Measurements from ENCODE around the gene C4orf50. TPM values are rescaled to one million over a fixed set of nuclear protein-coding genes. Genes with fewer than 3 reads are reported as not detected.

C4orf50 gene
- polyA plus RNA-seq, 1 donor from 2014 or later = not detected

DNA sequence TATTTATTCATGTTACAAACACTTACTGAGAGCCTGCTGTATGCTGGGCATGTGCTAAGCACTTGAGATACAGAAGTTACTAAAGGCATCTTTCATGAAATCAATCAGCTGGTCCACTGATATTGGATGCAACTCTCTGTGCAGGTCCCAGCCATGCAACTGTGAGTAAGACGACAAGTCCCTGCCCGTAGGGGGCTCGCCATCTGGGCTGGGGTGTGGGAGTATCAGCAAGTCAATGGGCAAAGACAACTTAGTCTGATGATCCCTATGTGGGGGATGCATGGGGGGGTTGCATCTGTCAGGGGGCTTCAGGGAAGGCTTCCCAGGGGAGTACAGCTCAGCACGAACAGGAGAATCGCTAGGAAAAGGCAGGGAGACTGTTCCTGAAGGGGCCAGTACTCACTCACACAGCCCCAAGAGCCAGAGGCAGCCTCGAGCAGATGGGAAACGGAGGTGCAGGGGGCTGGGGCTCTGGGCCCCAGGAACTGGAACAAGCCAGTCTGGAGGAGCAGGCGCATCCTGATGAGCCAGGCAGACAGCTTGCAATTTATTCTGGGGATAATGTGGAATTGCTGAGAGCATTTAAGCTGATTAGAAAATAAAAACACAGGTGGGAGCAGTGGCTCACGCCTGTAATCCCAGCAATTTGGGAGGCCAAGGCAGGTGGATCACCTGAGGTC lies 165.6 kb downstream of the C4orf50 start:
- Mint-ChIP-seq H3K27me3 (no peaks in the 10 kb centered on the region), H3K9me3 (peaks cover 0 to 3% (median 1%) of the 10 kb centered on the region in 3 donors), H3K4me1 (no peaks in the 10 kb centered on the region), H3K27ac (no peak overlapping the region), H3K36me3 (no peaks in the 10 kb centered on the region), H3K4me3 (no peak overlapping the region)

GRCh38 chr4:5851637-5852301 lies 166.5 kb downstream of the C4orf50 start:
- peaks cover 0 to 3% (median 1%) of the 10 kb centered on the region in 3 donors for H3K9me3 Mint-ChIP-seq
- no peaks in the 10 kb centered on the region for H3K36me3 Mint-ChIP-seq
- H3K4me3 Mint-ChIP-seq = no peak overlapping the region
- no peaks in the 10 kb centered on the region for H3K27me3 Mint-ChIP-seq
- H3K27ac Mint-ChIP-seq = no peak overlapping the region
- no peaks in the 10 kb centered on the region for H3K4me1 Mint-ChIP-seq

Other genes with a start within 250 kb of the C4orf50 start
- gene CRMP1, start 125.3 kb downstream of the C4orf50 start, polyA plus RNA-seq = not detected
- gene JAKMIP1, start 182.1 kb upstream of the C4orf50 start, polyA plus RNA-seq = 1.9 TPM